ENCODE data around the gene PPP1CB. TPM values are rescaled to one million over a fixed set of nuclear protein-coding genes. Genes with fewer than 3 reads are reported as not detected.

PPP1CB gene
- total and polyA plus RNA-seq, 10 of the 15 experiments (the other 5 are each of a cell fraction or from before 2014, with no cell fraction given): 37.5 to 176 (median 84.9) TPM

DNA sequence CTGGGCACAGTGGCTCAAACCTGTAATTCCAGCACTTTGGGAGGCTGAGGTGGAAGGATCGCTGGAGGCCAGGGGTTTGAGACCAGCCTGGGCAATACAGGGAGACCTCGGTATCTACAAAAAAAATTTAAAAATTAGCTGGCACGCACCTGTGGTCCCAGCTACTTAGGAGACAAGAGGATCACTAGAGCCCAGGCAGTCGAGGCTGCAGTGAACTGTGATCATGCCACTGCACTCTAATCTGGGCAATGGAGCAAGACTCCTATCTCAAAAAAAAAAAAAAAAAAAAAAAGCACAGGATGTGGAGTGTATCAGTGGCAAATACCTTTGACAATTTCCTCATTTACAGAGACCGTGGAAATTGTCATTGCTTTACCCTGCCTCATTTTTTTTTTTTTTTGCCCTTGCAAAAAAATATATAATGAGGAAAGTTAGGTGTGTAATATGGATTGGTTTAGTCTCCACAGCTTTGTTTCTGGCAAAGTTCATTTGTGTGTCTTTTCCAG is 20.9 kb upstream of the PPP1CB start:
- ATAC-seq (no peak), DNase-seq (ENCODE audit: low read depth, low spot score) (no peak), FAIRE-seq (no peak)
- no peak overlapping the region for H3K4me2 ChIP-seq (ENCODE audit: control insufficient read depth, insufficient read depth)
- H3K36me3 ChIP-seq (ENCODE audit: control insufficient read depth in 2 of 2, insufficient read depth in 2 of 2, low read length in 1 of 2): no peaks in the 10 kb centered on the region
- TF ChIP-seq KAT2A (conservative IDR thresholded peaks at IDR 0.05; ENCODE audit: control insufficient read depth, low read depth, low read length) (no peak), TAF1 (IDR thresholded peaks at IDR 0.05; ENCODE audit: borderline replicate concordance, low read depth, low read length) (no peak), ZBED1 (IDR thresholded peaks at IDR 0.05; ENCODE audit: borderline replicate concordance) (no peak), HDAC6 (IDR thresholded peaks at IDR 0.05; ENCODE audit: unreplicated experiment) (no peak), BCL11A (IDR thresholded peaks at IDR 0.05; ENCODE audit: low read depth, low read length) (no peak), PAX5 (IDR thresholded peaks at IDR 0.05; ENCODE audit: borderline replicate concordance, low read depth, low read length) (no peak), TCF7 (IDR thresholded peaks at IDR 0.05; ENCODE audit: borderline replicate concordance) (no peak), KDM1A (IDR thresholded peaks at IDR 0.05; ENCODE audit: borderline replicate concordance) (no peak), MYC (IDR thresholded peaks at IDR 0.05; ENCODE audit: insufficient read depth, insufficient read length, insufficient replicate concordance, low read length, severe bottlenecking) (no peak), SMAD5 (IDR thresholded peaks at IDR 0.05; ENCODE audit: low read depth) (no peak), YY1 (IDR thresholded peaks at IDR 0.05; ENCODE audit: low read depth, low read length) (no peak)
- TF ChIP-seq, protein P1, sequence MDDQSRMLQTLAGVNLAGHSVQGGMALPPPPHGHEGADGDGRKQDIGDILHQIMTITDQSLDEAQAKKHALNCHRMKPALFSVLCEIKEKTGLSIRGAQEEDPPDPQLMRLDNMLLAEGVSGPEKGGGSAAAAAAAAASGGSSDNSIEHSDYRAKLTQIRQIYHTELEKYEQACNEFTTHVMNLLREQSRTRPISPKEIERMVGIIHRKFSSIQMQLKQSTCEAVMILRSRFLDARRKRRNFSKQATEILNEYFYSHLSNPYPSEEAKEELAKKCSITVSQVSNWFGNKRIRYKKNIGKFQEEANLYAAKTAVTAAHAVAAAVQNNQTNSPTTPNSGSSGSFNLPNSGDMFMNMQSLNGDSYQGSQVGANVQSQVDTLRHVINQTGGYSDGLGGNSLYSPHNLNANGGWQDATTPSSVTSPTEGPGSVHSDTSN (IDR thresholded peaks at IDR 0.05; ENCODE audit: insufficient replicate concordance, low read depth, low read length): no peak
- TF ChIP-seq, protein P2, sequence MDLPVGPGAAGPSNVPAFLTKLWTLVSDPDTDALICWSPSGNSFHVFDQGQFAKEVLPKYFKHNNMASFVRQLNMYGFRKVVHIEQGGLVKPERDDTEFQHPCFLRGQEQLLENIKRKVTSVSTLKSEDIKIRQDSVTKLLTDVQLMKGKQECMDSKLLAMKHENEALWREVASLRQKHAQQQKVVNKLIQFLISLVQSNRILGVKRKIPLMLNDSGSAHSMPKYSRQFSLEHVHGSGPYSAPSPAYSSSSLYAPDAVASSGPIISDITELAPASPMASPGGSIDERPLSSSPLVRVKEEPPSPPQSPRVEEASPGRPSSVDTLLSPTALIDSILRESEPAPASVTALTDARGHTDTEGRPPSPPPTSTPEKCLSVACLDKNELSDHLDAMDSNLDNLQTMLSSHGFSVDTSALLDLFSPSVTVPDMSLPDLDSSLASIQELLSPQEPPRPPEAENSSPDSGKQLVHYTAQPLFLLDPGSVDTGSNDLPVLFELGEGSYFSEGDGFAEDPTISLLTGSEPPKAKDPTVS (IDR thresholded peaks at IDR 0.05; ENCODE audit: low read depth, low read length): no peak
- H3K9ac ChIP-seq (ENCODE audit: control insufficient read depth, insufficient read depth, low read length): no peak overlapping the region
- no TSS peak for BruUV-seq (replicated peaks)
- in situ Hi-C loops (cut with MboI) (no loop called here), intact Hi-C loops (cut with micrococcal nuclease; ENCODE audit: unreplicated experiment) (no loop called here)
- no peaks in the 10 kb centered on the region for H3K79me2 ChIP-seq (ENCODE audit: control insufficient read depth, insufficient read depth, low read length)
- H3K27ac ChIP-seq (ENCODE audit: control insufficient read depth, insufficient read depth): no peak overlapping the region
- POLR2A ChIA-PET: interaction anchor here (0.6 to 0.7 kb wide), 4 partner anchors 14 to 350 kb away, joined by 3 to 11 read pairs (median 5); partner anchors contain the start of gene PPP1CB
- no peak overlapping the region for H2AFZ ChIP-seq (ENCODE audit: control insufficient read depth, low read depth, low read length)
- WGBS (ENCODE audit: insufficient coverage, insufficient replicate concordance, low lambda C conversion rate, missing lambda C conversion rate): 43% methylated on average over 5 of the region's 5 CpGs
- H4K20me1 ChIP-seq (ENCODE audit: control insufficient read depth, insufficient read depth): no peaks in the 10 kb centered on the region
- H3K4me3 ChIP-seq: no peak overlapping the region
- no peaks in the 10 kb centered on the region for H3K27me3 ChIP-seq (replicated peaks in 1 of 2; ENCODE audit: control insufficient read depth in 2 of 2, insufficient read depth in 2 of 2, low read length in 1 of 2)
- RAD21 ChIA-PET (ENCODE audit: unreplicated experiment): no interaction called here
- CTCF ChIA-PET: no interaction called here
- SMC1A ChIA-PET (ENCODE audit: uncharacterized antibody, unreplicated experiment): interaction anchor here (1.9 kb wide), 1 partner anchor 17 kb away, joined by 5 read pairs; no protein-coding TSS in a partner anchor
- no peaks in the 10 kb centered on the region for H3K4me1 ChIP-seq (ENCODE audit: control insufficient read depth, insufficient read depth, low read length)
- H3K9me3 ChIP-seq (replicated peaks; ENCODE audit: control insufficient read depth, insufficient read depth, low read length): no peaks in the 10 kb centered on the region

Measured in GM12878 (cell line).